Measurements from ENCODE around the gene NME8.

DNA sequence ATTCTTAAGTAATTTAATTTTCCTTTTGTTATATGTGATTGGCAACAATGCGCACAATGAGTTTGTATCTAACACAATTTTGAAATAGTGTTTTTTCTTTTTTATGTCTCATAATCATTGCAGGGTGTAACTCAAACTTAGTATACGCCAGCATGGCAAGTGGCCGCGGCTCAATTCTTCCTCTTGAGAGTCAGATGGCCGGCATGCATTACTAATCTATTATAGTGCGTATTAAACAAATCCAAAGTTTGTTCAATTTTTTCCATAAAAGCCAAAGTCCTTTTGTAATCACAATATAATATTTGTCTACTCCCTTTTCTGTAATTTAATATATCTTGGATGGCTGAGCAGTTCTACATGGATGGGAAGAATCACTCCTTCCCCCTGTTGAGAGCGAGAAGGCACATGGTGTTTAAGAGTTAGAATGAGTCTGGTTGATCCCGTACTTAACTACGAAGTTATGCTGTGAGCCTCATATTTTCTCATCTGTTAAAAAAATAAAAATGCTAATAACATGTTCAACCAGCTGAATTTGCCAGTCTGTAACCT is 84.7 kb downstream of the NME8 start:
- no peak for TF ChIP-seq CTCF (IDR thresholded peaks at IDR 0.05; ENCODE audit: borderline replicate concordance, extremely low read depth, low read length, poor library complexity, severe bottlenecking)
- no peak for TF ChIP-seq EZH2 (IDR thresholded peaks at IDR 0.05; ENCODE audit: borderline replicate concordance, low read depth, low read length, severe bottlenecking)
